Fibroblast of upper back skin (primary cell): Measurements from ENCODE around the gene KLF12.

Source experiments
- DNase-seq: peaks from one replicate; pipeline ENCODE4 v3.0.0-alpha.2; 2013

KLF12 gene

DNA sequence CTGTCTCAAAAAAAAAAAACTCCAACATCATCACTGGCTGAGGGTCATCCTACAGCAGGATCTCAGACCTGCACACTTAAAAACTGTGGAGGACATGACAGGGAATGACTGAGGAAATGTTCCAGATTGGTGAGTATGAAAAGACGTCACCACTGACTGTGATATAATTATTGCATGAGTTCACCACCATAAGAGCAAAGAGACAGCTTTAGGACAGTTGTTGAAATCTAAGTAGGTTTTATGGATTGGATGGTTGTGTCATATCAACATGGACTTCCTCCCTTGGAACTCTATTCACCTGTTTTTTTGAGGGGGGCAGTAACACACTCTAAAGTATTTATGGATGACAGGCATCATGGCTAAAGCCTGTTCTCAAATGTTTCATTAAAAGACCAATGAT is 31.5 kb downstream of the KLF12 start:
- DNase-seq, result no peak

DNA sequence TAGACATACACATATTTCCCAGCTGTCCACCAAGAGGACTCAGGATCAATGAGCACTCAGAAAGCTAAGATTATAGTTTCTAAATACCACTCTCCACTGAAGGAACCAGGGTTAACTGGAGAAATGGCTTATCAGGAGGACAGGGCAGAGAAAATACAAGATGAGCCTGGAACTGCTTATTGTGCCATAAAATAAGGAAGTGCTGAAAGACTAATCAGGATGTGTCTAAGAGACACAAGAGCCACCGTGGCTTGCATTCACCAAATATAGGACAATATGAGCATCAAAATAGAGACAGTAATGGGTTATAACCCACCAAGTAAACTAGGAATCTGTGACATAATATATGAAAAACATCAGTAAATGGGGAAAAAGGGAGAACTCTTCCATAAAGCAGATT is 32.8 kb downstream of the KLF12 start:
- no peak for DNase-seq

DNA sequence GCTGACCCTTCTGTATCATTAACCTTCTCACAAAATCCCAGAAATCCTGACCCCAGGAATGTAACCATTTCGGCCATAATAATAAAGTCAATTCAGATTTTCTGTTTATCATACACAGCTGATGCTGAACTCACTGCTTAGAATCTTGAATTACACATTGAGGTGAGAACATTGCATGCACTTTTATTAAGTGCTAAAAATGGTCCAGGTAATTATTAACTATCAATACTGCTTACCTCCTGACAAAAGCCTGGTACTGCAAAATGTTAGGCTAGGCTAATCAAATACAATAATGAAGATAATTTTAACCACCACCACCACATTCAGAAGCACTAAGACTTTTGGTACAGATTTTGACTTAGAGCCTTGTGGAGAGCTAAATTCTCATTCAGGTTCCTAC is 36.1 kb downstream of the KLF12 start:
- no peak for DNase-seq

DNA sequence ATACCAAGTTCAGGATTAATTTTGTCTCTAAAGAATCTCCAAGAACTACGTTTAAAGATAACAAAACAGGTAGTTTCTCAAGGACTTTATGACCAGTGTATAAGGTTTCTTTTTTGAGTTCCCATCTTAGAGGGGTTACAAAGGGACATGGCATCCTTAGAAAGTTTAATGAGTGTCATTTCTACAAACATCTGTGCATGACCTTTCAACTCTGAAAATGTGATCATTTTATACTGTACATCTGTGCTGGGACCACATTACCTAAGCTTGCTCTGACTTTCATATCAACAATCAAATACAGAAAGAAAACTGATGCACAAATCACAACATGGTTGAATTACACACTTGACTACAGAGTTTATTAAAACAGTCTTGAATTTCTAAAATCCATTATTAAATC is 37.1 kb downstream of the KLF12 start:
- no peak for DNase-seq

DNA sequence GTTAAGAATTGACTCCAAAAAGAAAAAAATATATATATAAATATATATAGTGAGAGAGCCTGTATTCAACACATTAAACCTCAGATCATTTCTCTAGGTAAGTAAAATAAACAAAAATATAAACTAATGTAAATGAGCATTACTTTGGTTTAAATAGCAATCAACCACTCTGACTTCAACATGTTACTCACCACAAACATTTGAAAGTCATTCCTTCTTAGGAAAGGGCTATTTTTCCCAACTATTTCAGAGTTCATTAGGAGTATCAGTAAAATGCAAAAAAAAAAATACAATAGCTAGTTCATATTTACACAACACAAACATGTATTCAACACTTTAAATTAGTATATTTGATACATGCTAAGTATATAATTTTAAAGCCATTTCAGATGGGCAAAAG is 40.5 kb downstream of the KLF12 start:
- DNase-seq, result no peak

DNA sequence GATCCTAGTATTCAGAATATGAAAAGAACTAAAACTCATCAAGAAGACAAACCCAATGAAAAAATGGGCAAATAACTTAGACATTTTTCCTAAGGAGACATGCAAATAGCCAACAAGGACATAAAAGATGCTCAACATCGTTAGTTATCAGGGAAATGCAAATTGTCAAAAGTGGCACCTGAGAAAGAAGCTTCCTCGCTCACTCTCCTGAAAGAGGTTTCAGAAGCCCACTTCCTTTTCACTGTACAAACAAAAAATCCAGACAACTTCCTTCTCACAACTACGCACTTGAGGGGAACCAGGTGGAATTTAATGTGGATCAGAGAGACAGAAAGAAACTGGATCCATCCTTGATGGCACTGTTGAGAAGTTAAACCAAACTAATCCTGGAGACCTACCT is 41.5 kb downstream of the KLF12 start:
- DNase-seq, result no peak

DNA sequence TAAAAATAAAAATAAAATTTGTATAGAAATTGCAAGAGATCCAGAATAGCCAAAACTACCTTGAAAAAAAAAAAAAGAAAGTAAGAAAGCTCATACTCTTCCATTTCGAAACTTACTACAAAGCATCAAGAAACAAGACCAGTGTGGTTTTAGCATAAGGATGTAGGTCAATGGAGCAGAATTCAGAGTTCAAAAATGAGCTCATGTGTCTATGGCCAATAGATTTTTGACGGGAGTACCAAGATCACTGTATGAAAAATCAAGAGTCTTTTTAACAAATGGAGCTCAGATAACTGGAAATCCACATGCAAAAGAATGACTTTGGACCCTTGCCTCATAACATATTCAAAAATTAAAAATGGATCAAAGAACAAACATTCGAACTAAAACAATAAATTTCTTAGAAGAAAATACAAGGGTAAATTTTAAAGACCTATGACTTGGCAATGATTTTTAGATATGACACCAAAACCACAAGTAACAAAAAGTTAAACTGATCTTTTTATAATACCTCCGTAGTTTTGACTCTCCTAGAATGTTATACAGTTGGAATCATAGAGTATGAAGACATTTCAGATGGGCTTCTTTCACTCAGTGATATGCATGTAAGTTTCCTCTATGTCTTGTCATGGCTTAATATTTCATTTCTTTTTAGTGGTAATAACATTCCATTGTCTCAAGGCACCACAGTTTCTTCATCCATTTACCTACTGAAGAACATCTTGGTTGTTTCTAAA is 43.2 kb downstream of the KLF12 start:
- no peak for DNase-seq

DNA sequence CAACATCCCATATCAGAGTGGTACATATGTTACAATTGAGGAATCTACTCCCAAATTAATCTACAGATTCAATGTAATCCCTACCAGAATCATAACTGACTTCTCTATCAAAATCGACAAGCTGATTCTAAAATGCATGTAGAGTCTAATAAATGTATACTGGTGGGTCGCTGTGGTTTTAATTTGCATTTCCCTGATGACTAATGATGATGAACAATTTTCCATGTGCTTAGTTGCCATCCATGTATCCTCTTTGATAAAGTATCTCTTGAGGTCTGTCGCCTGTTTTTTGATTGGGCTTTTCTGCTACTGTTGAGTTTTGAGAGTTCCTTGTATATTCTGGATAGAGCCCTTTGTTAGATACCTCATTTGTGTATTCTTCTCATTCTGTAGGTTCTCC is 43.8 kb downstream of the KLF12 start:
- no peak for DNase-seq

DNA sequence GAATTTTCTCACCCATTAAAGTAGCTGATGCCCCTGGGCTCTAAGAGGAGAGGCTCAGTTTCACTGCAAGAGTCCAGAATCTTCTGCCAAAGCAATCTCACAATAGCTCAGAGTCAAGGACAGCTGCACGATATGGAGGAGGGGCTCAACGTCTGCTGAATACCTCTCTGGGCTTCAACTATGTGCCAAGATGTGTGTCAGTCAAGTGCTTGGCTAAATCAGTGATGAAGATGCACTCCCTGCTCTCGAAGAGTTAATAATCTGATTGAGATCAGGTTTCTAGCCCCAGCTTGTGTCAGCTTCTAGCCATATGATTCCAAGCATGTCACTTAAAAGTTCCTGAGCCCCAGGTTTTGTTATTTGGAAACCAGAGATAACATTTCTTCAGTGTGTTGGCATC is 46.8 kb downstream of the KLF12 start:
- DNase-seq, result no peak
